Measurements from ENCODE around the gene TMEM132C.

DNA sequence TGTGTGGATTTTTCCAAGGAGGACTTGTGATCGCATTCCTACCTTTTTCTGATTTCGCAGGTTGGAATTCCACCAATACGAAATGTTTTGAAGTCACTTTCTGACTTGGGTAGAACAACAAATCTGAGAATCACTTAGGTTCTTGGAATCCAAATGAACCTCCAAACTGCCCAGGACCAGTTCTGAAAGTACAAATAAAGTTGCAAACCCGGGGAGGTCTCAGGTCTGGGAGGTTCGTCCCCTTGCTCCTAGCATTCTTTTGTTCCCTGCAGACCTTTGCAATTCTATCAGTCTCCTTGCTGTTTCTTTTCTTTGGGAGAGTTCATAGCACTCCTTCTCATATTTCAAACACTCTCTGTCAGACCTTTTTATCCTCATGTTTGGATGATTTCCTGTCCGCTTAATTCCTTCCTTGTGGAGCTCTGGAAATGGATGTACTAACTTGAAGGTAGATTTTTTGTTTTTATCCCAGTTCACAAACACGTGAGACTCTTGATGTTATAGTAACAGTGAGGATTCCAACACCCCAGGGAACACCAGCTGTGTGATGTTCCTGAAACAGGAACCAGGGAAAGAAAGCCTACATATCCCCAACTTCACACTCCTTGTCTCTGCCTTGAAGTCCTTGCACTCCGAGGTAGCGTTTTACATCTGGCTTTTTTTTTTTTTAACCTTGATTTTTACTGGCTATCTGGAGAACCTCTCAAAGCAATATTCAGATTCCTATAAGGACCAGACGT is 70.6 kb downstream of the TMEM132C start:
- TF ChIP-seq, protein P1, sequence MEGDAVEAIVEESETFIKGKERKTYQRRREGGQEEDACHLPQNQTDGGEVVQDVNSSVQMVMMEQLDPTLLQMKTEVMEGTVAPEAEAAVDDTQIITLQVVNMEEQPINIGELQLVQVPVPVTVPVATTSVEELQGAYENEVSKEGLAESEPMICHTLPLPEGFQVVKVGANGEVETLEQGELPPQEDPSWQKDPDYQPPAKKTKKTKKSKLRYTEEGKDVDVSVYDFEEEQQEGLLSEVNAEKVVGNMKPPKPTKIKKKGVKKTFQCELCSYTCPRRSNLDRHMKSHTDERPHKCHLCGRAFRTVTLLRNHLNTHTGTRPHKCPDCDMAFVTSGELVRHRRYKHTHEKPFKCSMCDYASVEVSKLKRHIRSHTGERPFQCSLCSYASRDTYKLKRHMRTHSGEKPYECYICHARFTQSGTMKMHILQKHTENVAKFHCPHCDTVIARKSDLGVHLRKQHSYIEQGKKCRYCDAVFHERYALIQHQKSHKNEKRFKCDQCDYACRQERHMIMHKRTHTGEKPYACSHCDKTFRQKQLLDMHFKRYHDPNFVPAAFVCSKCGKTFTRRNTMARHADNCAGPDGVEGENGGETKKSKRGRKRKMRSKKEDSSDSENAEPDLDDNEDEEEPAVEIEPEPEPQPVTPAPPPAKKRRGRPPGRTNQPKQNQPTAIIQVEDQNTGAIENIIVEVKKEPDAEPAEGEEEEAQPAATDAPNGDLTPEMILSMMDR (IDR thresholded peaks at IDR 0.05), result no peak
- no peak for TF ChIP-seq POLR2A (IDR thresholded peaks at IDR 0.05)

All from sigmoid colon (tissue), 3 donors.